Colonic mucosa (tissue), 4 donors: ENCODE data around the gene POLDIP2. TPM values are rescaled to one million over a fixed set of nuclear protein-coding genes. Genes with fewer than 3 reads are reported as not detected.

Experiments
- DNase-seq: peaks from one replicate; pipeline ENCODE4 v3.0.0-alpha.2; 2020
- H3K27ac ChIP-seq: fragments of 200-600 bp; one replicate; pipeline ENCODE4 v1.8.0; 2021
- H3K27me3 ChIP-seq: fragments of 200-600 bp; one replicate; pipeline ENCODE4 v1.8.0; 2021
- H3K36me3 ChIP-seq: fragments of 200-600 bp; one replicate; pipeline ENCODE4 v1.8.0; 2021
- H3K4me1 ChIP-seq: fragments of 200-600 bp; one replicate; pipeline ENCODE4 v1.8.0; 2021; ENCODE audit warnings: mild to moderate bottlenecking
- H3K4me3 ChIP-seq: fragments of 200-600 bp; one replicate; pipeline ENCODE4 v1.8.0; 2021
- H3K9ac ChIP-seq, 2 donors: one replicate each; pipeline ENCODE4 v1.7.0; 2013; ENCODE audit warnings: control low read depth in 2 of 2, low read depth in 2 of 2, low read length in 2 of 2
- H3K9me3 ChIP-seq: fragments of 200-600 bp; one replicate; pipeline ENCODE4 v1.8.0; 2021
- CTCF ChIP-seq: fragments of 200-600 bp; IDR thresholded peaks from one replicate; pipeline ENCODE4 v1.8.0; 2022; ENCODE audit warnings: antibody characterized with exemption, mild to moderate bottlenecking
- intact Hi-C: fragments of 100-400 bp; cut with DNase I; formaldehyde crosslinking; loops from one replicate; pipeline ENCODE4 v1.14.1; 2022
- microRNA-seq: library from miRNA; unstranded; fragments of <30 nt; microRNA quantifications from one replicate; pipeline ENCODE4, GENCODE V29; 2019
- total RNA-seq, 2 donors: library from RNA; stranded (reverse); fragmentation: NEBNext Ultra II Directional in 1 of 2; extraction: Animal tissue kit (Norgen Biotek cat#: 25700) in 1 of 2; gene quantifications; one replicate each; pipeline ENCODE4 v1.2.1, GENCODE V29; 2021
- donor health status: healthy.
- donor health status: DM: no; HTN: no; CAD: no.
- donor health status: DM: no; HTN: no; CAD: no.

POLDIP2 gene
- total RNA-seq, 2 donors from 2014 or later = 80.3 to 132 TPM

GRCh38 chr17:28298449-28298848 is 58.9 kb downstream of the POLDIP2 start:
- intact Hi-C loops = no loop called here
- H3K9ac ChIP-seq = no peak overlapping the region
- H3K36me3 ChIP-seq = no peaks in the 10 kb centered on the region
- no peak overlapping the region for H3K27ac ChIP-seq
- H3K4me1 ChIP-seq = no peaks in the 10 kb centered on the region
- TF ChIP-seq CTCF = no peak
- peaks cover 4% of the 10 kb centered on the region for H3K27me3 ChIP-seq
- no peaks in the 10 kb centered on the region for H3K9me3 ChIP-seq
- no peak overlapping the region for H3K4me3 ChIP-seq
- no peak for DNase-seq

Small RNA genes within 50 kb of the gene (microRNA-seq; reads per million reads assigned to microRNA genes)
- not detected for gene MIR4723

Other genes with a start within 250 kb of the POLDIP2 start
- 10 to 100 TPM; 37.2 to 38.5 TPM for gene TMEM97, start 38.3 kb downstream of the POLDIP2 start, total RNA-seq
- 10 to 100 TPM; 30.9 to 31.5 TPM for gene IFT20, start 22.1 kb downstream of the POLDIP2 start, total RNA-seq
- 10 to 100 TPM; 29.6 to 39.8 TPM for gene TNFAIP1, start 21.8 kb downstream of the POLDIP2 start, total RNA-seq
- gene SEBOX, start 7.7 kb upstream of the POLDIP2 start, total RNA-seq = not detected
- 1 to 10 TPM in 1 of 2 donors, not detected in 1; 1.8 TPM for gene VTN, start 12.8 kb upstream of the POLDIP2 start, total RNA-seq
- gene SARM1, start 14.2 kb upstream of the POLDIP2 start, total RNA-seq = 10 to 100 TPM in 1 of 2 donors, 1 to 10 TPM in 1; 7.7 to 10.8 TPM
- gene SLC46A1, start 48.7 kb upstream of the POLDIP2 start, total RNA-seq = 1 to 10 TPM; 4.3 to 5.4 TPM
- 10 to 100 TPM; 24.7 to 40.5 TPM for gene SLC13A2, start 116.1 kb upstream of the POLDIP2 start, total RNA-seq
- under 1 TPM in 1 of 2 donors, not detected in 1; 0.32 TPM for gene FOXN1, start 148.8 kb upstream of the POLDIP2 start, total RNA-seq
- gene UNC119, start 195.1 kb upstream of the POLDIP2 start, total RNA-seq = 10 to 100 TPM; 31.4 to 39.8 TPM
- gene PIGS, start 214.0 kb upstream of the POLDIP2 start, total RNA-seq = 10 to 100 TPM; 71.9 to 82.7 TPM
- gene ALDOC, start 219.4 kb upstream of the POLDIP2 start, total RNA-seq = 100 to 1,000 TPM in 1 of 2 donors, 10 to 100 TPM in 1; 14.4 to 111 TPM
- 10 to 100 TPM; 25.6 to 81.8 TPM for gene SPAG5, start 241.5 kb upstream of the POLDIP2 start, total RNA-seq